Measurements from ENCODE around the gene CLEC2L. TPM values are rescaled to one million over a fixed set of nuclear protein-coding genes. Genes with fewer than 3 reads are reported as not detected.

CLEC2L gene
- total and polyA plus RNA-seq, 4 donors, result 0.05 TPM; not detected in 3

GRCh38 chr7:139572704-139573385 is 49.4 kb downstream of the CLEC2L start:
- TF ChIP-seq, protein P1, sequence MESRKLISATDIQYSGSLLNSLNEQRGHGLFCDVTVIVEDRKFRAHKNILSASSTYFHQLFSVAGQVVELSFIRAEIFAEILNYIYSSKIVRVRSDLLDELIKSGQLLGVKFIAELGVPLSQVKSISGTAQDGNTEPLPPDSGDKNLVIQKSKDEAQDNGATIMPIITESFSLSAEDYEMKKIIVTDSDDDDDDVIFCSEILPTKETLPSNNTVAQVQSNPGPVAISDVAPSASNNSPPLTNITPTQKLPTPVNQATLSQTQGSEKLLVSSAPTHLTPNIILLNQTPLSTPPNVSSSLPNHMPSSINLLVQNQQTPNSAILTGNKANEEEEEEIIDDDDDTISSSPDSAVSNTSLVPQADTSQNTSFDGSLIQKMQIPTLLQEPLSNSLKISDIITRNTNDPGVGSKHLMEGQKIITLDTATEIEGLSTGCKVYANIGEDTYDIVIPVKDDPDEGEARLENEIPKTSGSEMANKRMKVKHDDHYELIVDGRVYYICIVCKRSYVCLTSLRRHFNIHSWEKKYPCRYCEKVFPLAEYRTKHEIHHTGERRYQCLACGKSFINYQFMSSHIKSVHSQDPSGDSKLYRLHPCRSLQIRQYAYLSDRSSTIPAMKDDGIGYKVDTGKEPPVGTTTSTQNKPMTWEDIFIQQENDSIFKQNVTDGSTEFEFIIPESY (IDR thresholded peaks at IDR 0.05), result no peak
- TF ChIP-seq REST (IDR thresholded peaks at IDR 0.05) (no peak), FOXA2 (IDR thresholded peaks at IDR 0.05) (no peak), SP1 (IDR thresholded peaks at IDR 0.05) (no peak), YY1 (IDR thresholded peaks at IDR 0.05) (no peak), EGR1 (IDR thresholded peaks at IDR 0.05; ENCODE audit: low read depth in 2 of 2) (no peak), FOXA1 (IDR thresholded peaks at IDR 0.05) (no peak), TAF1 (conservative IDR thresholded peaks at IDR 0.05) (no peak), JUND (IDR thresholded peaks at IDR 0.05) (no peak)
- TF ChIP-seq, protein P2, sequence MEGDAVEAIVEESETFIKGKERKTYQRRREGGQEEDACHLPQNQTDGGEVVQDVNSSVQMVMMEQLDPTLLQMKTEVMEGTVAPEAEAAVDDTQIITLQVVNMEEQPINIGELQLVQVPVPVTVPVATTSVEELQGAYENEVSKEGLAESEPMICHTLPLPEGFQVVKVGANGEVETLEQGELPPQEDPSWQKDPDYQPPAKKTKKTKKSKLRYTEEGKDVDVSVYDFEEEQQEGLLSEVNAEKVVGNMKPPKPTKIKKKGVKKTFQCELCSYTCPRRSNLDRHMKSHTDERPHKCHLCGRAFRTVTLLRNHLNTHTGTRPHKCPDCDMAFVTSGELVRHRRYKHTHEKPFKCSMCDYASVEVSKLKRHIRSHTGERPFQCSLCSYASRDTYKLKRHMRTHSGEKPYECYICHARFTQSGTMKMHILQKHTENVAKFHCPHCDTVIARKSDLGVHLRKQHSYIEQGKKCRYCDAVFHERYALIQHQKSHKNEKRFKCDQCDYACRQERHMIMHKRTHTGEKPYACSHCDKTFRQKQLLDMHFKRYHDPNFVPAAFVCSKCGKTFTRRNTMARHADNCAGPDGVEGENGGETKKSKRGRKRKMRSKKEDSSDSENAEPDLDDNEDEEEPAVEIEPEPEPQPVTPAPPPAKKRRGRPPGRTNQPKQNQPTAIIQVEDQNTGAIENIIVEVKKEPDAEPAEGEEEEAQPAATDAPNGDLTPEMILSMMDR (IDR thresholded peaks at IDR 0.05; ENCODE audit: low read depth, low read length, missing input control), result no peak
- TF ChIP-seq, protein P3, sequence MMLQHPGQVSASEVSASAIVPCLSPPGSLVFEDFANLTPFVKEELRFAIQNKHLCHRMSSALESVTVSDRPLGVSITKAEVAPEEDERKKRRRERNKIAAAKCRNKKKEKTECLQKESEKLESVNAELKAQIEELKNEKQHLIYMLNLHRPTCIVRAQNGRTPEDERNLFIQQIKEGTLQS (IDR thresholded peaks at IDR 0.05), result no peak
- no peak for DNase-seq (ENCODE audit: low spot score)
- Histone ChIP-seq H3K9me3 (ENCODE audit: control insufficient read depth in 4 of 4, low read length in 3 of 4) (no peaks in the 10 kb centered on the region), H3K9ac (ENCODE audit: low read depth in 1 of 2, low read length in 2 of 2) (no peak overlapping the region), H3K27ac (ENCODE audit: low read depth in 1 of 2, low read length in 2 of 2) (no peak overlapping the region), H3K4me3 (ENCODE audit: low read depth in 1 of 3, low read length in 3 of 3) (no peak overlapping the region), H3K36me3 (ENCODE audit: control insufficient read depth in 4 of 4, insufficient read depth in 3 of 4, low read depth in 1 of 4, low read length in 3 of 4) (peaks cover 29 to 69% (median 38%) of the 10 kb centered on the region in 4 donors), H3K4me1 (ENCODE audit: control insufficient read depth in 4 of 4, insufficient read depth in 4 of 4, low read length in 3 of 4) (no peaks in the 10 kb centered on the region), H3K27me3 (ENCODE audit: control insufficient read depth in 4 of 4, insufficient read depth in 4 of 4, low read length in 3 of 4) (no peaks in the 10 kb centered on the region)
- WGBS, result 93% methylated on average over 37 of the region's 38 CpGs

GRCh38 chr7:139573871-139574270 is 50.4 kb downstream of the CLEC2L start:
- Histone ChIP-seq H3K27ac (ENCODE audit: low read depth in 1 of 2, low read length in 2 of 2) (no peak overlapping the region), H3K4me1 (ENCODE audit: control insufficient read depth in 4 of 4, insufficient read depth in 4 of 4, low read length in 3 of 4) (no peaks in the 10 kb centered on the region), H3K4me3 (ENCODE audit: low read depth in 1 of 3, low read length in 3 of 3) (no peak overlapping the region), H3K9me3 (ENCODE audit: control insufficient read depth in 4 of 4, low read length in 3 of 4) (no peaks in the 10 kb centered on the region), H3K36me3 (ENCODE audit: control insufficient read depth in 4 of 4, insufficient read depth in 3 of 4, low read depth in 1 of 4, low read length in 3 of 4) (peaks cover 26 to 67% (median 39%) of the 10 kb centered on the region in 4 donors), H3K27me3 (ENCODE audit: control insufficient read depth in 4 of 4, insufficient read depth in 4 of 4, low read length in 3 of 4) (no peaks in the 10 kb centered on the region), H3K9ac (ENCODE audit: low read depth in 1 of 2, low read length in 2 of 2) (no peak overlapping the region)
- TF ChIP-seq, protein P3 (IDR thresholded peaks at IDR 0.05), result no peak
- TF ChIP-seq RAD21 (IDR thresholded peaks at IDR 0.05), result no peak
- no peak for TF ChIP-seq NR2F2 (IDR thresholded peaks at IDR 0.05)
- TF ChIP-seq YY1 (IDR thresholded peaks at IDR 0.05), result no peak
- TF ChIP-seq HNF4G (IDR thresholded peaks at IDR 0.05), result no peak
- no peak for TF ChIP-seq JUND (IDR thresholded peaks at IDR 0.05)
- no peak for TF ChIP-seq GABPA (IDR thresholded peaks at IDR 0.05 in 1 of 2, conservative IDR thresholded peaks at IDR 0.05 in 1 of 2)
- no peak for DNase-seq (ENCODE audit: low spot score)
- WGBS, result 96% methylated on average over 9 of the region's 9 CpGs

Measured in liver (tissue), 9 donors.